Gastrocnemius medialis (tissue), 4 donors: Measurements from ENCODE around the gene CHGA.

Experiments
- POLR2A ChIP-seq, 2 donors: fragments of 450-650 bp; IDR thresholded peaks; one replicate each; pipeline ENCODE4 v1.6.1; 2017; ENCODE audit warnings: antibody characterized with exemption in 2 of 2, mild to moderate bottlenecking in 2 of 2, moderate library complexity in 2 of 2
- TF ChIP-seq, protein P1 (sequence below), 5 experiments: fragments of 450-650 bp in 3 of 5; fragments of 200-600 bp in 2 of 5; sonication (generic) in 2 of 5; IDR thresholded peaks in 4 of 5; conservative IDR thresholded peaks in 1 of 5; 1 replicate in 4 of 5; 2 replicates in 1 of 5; pipeline ENCODE4 v1.5.1; 2016 to 2019; ENCODE audit warnings: antibody characterized with exemption in 5 of 5, mild to moderate bottlenecking in 3 of 5, moderate library complexity in 3 of 5

DNA sequence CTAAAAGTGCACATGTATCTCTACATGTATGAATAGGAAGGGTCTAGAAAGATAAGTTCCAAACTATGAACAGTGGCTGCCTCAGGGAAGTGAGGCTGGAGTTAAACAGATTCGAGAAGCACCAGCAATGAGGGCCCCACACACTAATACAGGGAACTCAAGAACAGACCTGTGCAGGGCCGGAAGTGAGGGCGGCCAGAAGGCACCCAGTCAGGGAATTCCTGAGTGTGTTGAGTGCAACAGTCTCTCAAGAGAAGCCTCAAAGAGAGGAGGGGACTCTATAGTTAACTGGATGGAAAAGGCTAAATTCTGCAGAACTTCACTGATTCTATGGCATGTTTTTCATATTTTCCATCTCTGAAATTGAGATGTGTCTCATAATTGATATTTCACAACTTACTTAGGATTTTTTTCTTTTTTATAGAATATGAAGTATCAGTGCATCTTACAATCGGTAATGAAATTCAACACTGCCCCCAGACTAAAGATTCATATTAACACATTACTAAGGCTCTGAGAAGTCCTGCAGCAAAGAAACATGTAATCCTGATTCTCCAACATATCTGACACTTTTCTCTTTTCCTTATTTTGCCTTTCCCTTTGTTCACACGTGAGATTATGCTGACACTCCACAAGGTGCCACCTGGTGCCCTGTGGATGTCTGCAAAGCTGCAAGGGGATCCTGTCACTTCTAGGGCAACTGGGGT, 61.3 kb downstream of the CHGA start:
- TF ChIP-seq, protein P1, sequence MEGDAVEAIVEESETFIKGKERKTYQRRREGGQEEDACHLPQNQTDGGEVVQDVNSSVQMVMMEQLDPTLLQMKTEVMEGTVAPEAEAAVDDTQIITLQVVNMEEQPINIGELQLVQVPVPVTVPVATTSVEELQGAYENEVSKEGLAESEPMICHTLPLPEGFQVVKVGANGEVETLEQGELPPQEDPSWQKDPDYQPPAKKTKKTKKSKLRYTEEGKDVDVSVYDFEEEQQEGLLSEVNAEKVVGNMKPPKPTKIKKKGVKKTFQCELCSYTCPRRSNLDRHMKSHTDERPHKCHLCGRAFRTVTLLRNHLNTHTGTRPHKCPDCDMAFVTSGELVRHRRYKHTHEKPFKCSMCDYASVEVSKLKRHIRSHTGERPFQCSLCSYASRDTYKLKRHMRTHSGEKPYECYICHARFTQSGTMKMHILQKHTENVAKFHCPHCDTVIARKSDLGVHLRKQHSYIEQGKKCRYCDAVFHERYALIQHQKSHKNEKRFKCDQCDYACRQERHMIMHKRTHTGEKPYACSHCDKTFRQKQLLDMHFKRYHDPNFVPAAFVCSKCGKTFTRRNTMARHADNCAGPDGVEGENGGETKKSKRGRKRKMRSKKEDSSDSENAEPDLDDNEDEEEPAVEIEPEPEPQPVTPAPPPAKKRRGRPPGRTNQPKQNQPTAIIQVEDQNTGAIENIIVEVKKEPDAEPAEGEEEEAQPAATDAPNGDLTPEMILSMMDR (IDR thresholded peaks at IDR 0.05 in 4 of 5, conservative IDR thresholded peaks at IDR 0.05 in 1 of 5) = no peak
- TF ChIP-seq POLR2A (IDR thresholded peaks at IDR 0.05) = no peak
